G401.6 (cell line): ENCODE results near the gene AHCY.
"Not testable (repeated sequence)": the region's sequence is repeated elsewhere in the genome, so short reads cannot be mapped to it uniquely, and the experiment has no call there.

ENCODE experiments used
- FAIRE-seq: peaks from 2 replicates; lab custom pipeline; 2012; peaks lifted over from hg19 to GRCh38; lab: Jason Lieb, UNC

The AHCY gene

GRCh38 chr20:34296468-34296867 is 6.7 kb downstream of the AHCY start:
- no peak for FAIRE-seq

- no peak for FAIRE-seq
Observed at GRCh38 chr20:34295284-34295683, 7.9 kb downstream of the AHCY start.

GRCh38 chr20:34294563-34294962 is 8.6 kb downstream of the AHCY start:
- FAIRE-seq: no peak

- no peak for FAIRE-seq
Observed at GRCh38 chr20:34293589-34293988, 9.6 kb downstream of the AHCY start.

- no peak for FAIRE-seq
Observed at GRCh38 chr20:34293119-34293518, 10.0 kb downstream of the AHCY start.

GRCh38 chr20:34292496-34292895 is 10.7 kb downstream of the AHCY start:
- FAIRE-seq: no peak

- no peak for FAIRE-seq
Observed at GRCh38 chr20:34290471-34290870, 12.7 kb downstream of the AHCY start.

GRCh38 chr20:34287500-34287899 is 15.7 kb downstream of the AHCY start:
- FAIRE-seq: not testable (repeated sequence)

- FAIRE-seq: no peak
Observed at GRCh38 chr20:34285450-34285849, 17.7 kb downstream of the AHCY start.

- no peak for FAIRE-seq
Observed at GRCh38 chr20:34283844-34284243, 19.3 kb downstream of the AHCY start.

- FAIRE-seq: no peak
Observed at GRCh38 chr20:34282041-34282440, 21.1 kb downstream of the AHCY start.

GRCh38 chr20:34281177-34281576 is 22.0 kb downstream of the AHCY start:
- no peak for FAIRE-seq

GRCh38 chr20:34274694-34275093 is 28.5 kb downstream of the AHCY start:
- no peak for FAIRE-seq

GRCh38 chr20:34271956-34272355 is 31.2 kb downstream of the AHCY start:
- no peak for FAIRE-seq

GRCh38 chr20:34269996-34270627 is 33.0 kb downstream of the AHCY start:
- FAIRE-seq: no peak

GRCh38 chr20:34268851-34269636 is 34.1 kb downstream of the AHCY start:
- no peak for FAIRE-seq

- no peak for FAIRE-seq
Observed at GRCh38 chr20:34268145-34268544, 35.0 kb downstream of the AHCY start.

GRCh38 chr20:34264141-34264540 is 39.0 kb downstream of the AHCY start:
- FAIRE-seq: no peak

GRCh38 chr20:34263468-34263867 is 39.7 kb downstream of the AHCY start:
- FAIRE-seq: not testable (repeated sequence)

- no peak for FAIRE-seq
Observed at GRCh38 chr20:34262488-34263288, 40.5 kb downstream of the AHCY start.

GRCh38 chr20:34260208-34260942 is 42.8 kb downstream of the AHCY start:
- FAIRE-seq: no peak

GRCh38 chr20:34256629-34257124 is 46.5 kb downstream of the AHCY start:
- FAIRE-seq: no peak
